ENCODE data around the gene GMDS.
"Not testable (repeated sequence)": the region's sequence is repeated elsewhere in the genome, so short reads cannot be mapped to it uniquely, and the experiment has no call there.

The GMDS gene

GRCh38 chr6:1669996-1670395 is 575.4 kb downstream of the GMDS start:
- DNase-seq = no peak

- not testable (repeated sequence) for DNase-seq
Observed at GRCh38 chr6:1668456-1668855, 576.9 kb downstream of the GMDS start.

- DNase-seq = no peak
Observed at GRCh38 chr6:1667805-1668175, 577.6 kb downstream of the GMDS start.

- DNase-seq = no peak
Observed at GRCh38 chr6:1667012-1667804, 578.2 kb downstream of the GMDS start.

- DNase-seq = no peak
Observed at GRCh38 chr6:1665214-1665613, 580.2 kb downstream of the GMDS start.

- DNase-seq = no peak
Observed at GRCh38 chr6:1664329-1664728, 581.1 kb downstream of the GMDS start.

- no peak for DNase-seq
Observed at GRCh38 chr6:1663511-1663910, 581.9 kb downstream of the GMDS start.

- no peak for DNase-seq
Observed at GRCh38 chr6:1662534-1662933, 582.9 kb downstream of the GMDS start.

- DNase-seq = no peak
Observed at GRCh38 chr6:1659816-1660215, 585.6 kb downstream of the GMDS start.

GRCh38 chr6:1658212-1659005 is 587.0 kb downstream of the GMDS start:
- no peak for DNase-seq

GRCh38 chr6:1657771-1658165 is 587.6 kb downstream of the GMDS start:
- DNase-seq = no peak

- no peak for DNase-seq
Observed at GRCh38 chr6:1657116-1657770, 588.2 kb downstream of the GMDS start.

GRCh38 chr6:1654054-1654453 is 591.4 kb downstream of the GMDS start:
- no peak for DNase-seq

- DNase-seq = no peak
Observed at GRCh38 chr6:1652842-1653241, 592.6 kb downstream of the GMDS start.

GRCh38 chr6:1651362-1651761 is 594.0 kb downstream of the GMDS start:
- DNase-seq = no peak

GRCh38 chr6:1645466-1646185 is 599.8 kb downstream of the GMDS start:
- no peak for DNase-seq

GRCh38 chr6:1644516-1645060 is 600.8 kb downstream of the GMDS start:
- no peak for DNase-seq

- no peak for DNase-seq
Observed at GRCh38 chr6:1643830-1644445, 601.5 kb downstream of the GMDS start.

GRCh38 chr6:1643111-1643510 is 602.3 kb downstream of the GMDS start:
- DNase-seq = no peak

GRCh38 chr6:1641343-1641885 is 604.0 kb downstream of the GMDS start:
- no peak for DNase-seq

- DNase-seq = no peak
Observed at GRCh38 chr6:1640476-1640875, 604.9 kb downstream of the GMDS start.

- no peak for DNase-seq
Observed at GRCh38 chr6:1639430-1639829, 606.0 kb downstream of the GMDS start.

All from C1 segment of cervical spinal cord (tissue), 14 donors.